GDM1 (cell line): Measurements from ENCODE around the gene AKT1.

Experiments used
- DNase-seq: peaks from one replicate; lab custom pipeline; 2025; lab: John Stamatoyannopoulos, UW

AKT1 gene

GRCh38 chr14:104799244-104800014, 3.9 kb upstream of the AKT1 start:
- DNase-seq = no peak

GRCh38 chr14:104798300-104799243, 3.0 kb upstream of the AKT1 start:
- DNase-seq = no peak

GRCh38 chr14:104797115-104798044, 1.8 kb upstream of the AKT1 start:
- no peak for DNase-seq

- no peak for DNase-seq
These were observed 1.1 kb upstream of the AKT1 start for GRCh38 chr14:104796687-104797081.

GRCh38 chr14:104795781-104796686, 486 bp upstream of the AKT1 start:
- peak; percentile 42 for DNase-seq

- no peak for DNase-seq
These were observed 936 bp downstream of the AKT1 start for GRCh38 chr14:104794631-104794992.

- DNase-seq = no peak
These were observed 1.4 kb downstream of the AKT1 start for GRCh38 chr14:104794099-104794498.

- no peak for DNase-seq
These were observed 1.9 kb downstream of the AKT1 start for GRCh38 chr14:104793703-104793959.

GRCh38 chr14:104792945-104793702, 2.4 kb downstream of the AKT1 start:
- DNase-seq = no peak

GRCh38 chr14:104792101-104792884, 3.3 kb downstream of the AKT1 start:
- no peak for DNase-seq

- DNase-seq = no peak
These were observed 4.1 kb downstream of the AKT1 start for GRCh38 chr14:104791425-104791824.

- DNase-seq = no peak
These were observed 5.5 kb downstream of the AKT1 start for GRCh38 chr14:104789752-104790743.

- DNase-seq = no peak
These were observed 6.5 kb downstream of the AKT1 start for GRCh38 chr14:104788873-104789663.

- DNase-seq = no peak
These were observed 7.3 kb downstream of the AKT1 start for GRCh38 chr14:104788161-104788818.

- no peak for DNase-seq
These were observed 7.8 kb downstream of the AKT1 start for GRCh38 chr14:104787736-104788135.

- DNase-seq = no peak
These were observed 8.5 kb downstream of the AKT1 start for GRCh38 chr14:104786726-104787675.
